HepG2 (cell line): Measurements from ENCODE around the gene ZFP90. TPM values are rescaled to one million over a fixed set of nuclear protein-coding genes. Genes with fewer than 3 reads are reported as not detected.

ENCODE experiments used
- FOXC1 ChIP-seq: sonication (generic); formaldehyde crosslinking; IDR thresholded peaks from 2 replicates; pipeline ENCODE4 v1.8.0; 2022; ENCODE audit warnings: mild to moderate bottlenecking, missing genetic modification reagents, borderline replicate concordance
- NR1H2 ChIP-seq: sonication (generic); formaldehyde crosslinking; IDR thresholded peaks from 2 replicates; pipeline ENCODE4 v1.8.1; 2022; ENCODE audit warnings: low read depth, missing genetic modification reagents, borderline replicate concordance
- PAX8 ChIP-seq: sonication (generic); formaldehyde crosslinking; IDR thresholded peaks from 2 replicates; pipeline ENCODE4 v1.8.0; 2022; ENCODE audit warnings: mild to moderate bottlenecking, missing genetic modification reagents, borderline replicate concordance
- ZFAT ChIP-seq: sonication (generic); formaldehyde crosslinking; conservative IDR thresholded peaks from 2 replicates; pipeline ENCODE4 v1.8.1; 2023; ENCODE audit warnings: missing genetic modification reagents, inconsistent platforms
- ZNF234 ChIP-seq: sonication (generic); formaldehyde crosslinking; conservative IDR thresholded peaks from 2 replicates; pipeline ENCODE4 v1.5.1; 2020; ENCODE audit warnings: mild to moderate bottlenecking, missing genetic modification reagents
- ZNF556 ChIP-seq: sonication (generic); formaldehyde crosslinking; IDR thresholded peaks from 2 replicates; pipeline ENCODE4 v1.4.0; 2020; ENCODE audit warnings: mild to moderate bottlenecking, missing genetic modification reagents, borderline replicate concordance
- ZNF816 ChIP-seq: sonication (generic); formaldehyde crosslinking; IDR thresholded peaks from 2 replicates; pipeline ENCODE4 v1.8.0; 2022; ENCODE audit warnings: missing genetic modification reagents, mild to moderate bottlenecking, borderline replicate concordance
- polyA plus RNA-seq, 8 experiments: library from polyadenylated mRNA; depleted of rRNA in 3 of 8; stranded (reverse) in 7 of 8; unstranded in 1 of 8; fragments of >200 nt; fragmentation: Illumina TruSeq in 4 of 8; extraction: Trizol in 4 of 8; gene quantifications; 2 replicates each; pipeline versions ENCODE4 v1.2.1 to v1.2.3, GENCODE V29; 2011 to 2016; ENCODE audit warnings: low read depth in 4 of 8, missing spikeins in 1 of 8, mixed read lengths in 1 of 8; ENCODE audit not compliant: insufficient read depth in 1 of 8
- total RNA-seq, 5 experiments: library from RNA; depleted of rRNA; stranded (reverse); fragments of >200 nt; fragmentation: Illumina TruSeq; extraction: Trizol; gene quantifications; 2 replicates each; pipeline ENCODE4 v1.2.3, GENCODE V29; 2016; ENCODE audit warnings: low read depth in 1 of 5
- TF ChIP-seq, protein P1 (sequence below): sonication (generic); formaldehyde crosslinking; IDR thresholded peaks from 2 replicates; pipeline ENCODE4 v1.5.1; 2020; ENCODE audit warnings: missing genetic modification reagents, mild to moderate bottlenecking, borderline replicate concordance
- TF ChIP-seq, protein P2 (sequence below): sonication (generic); formaldehyde crosslinking; IDR thresholded peaks from 2 replicates; pipeline ENCODE4 v1.8.1; 2023; ENCODE audit warnings: mild to moderate bottlenecking, missing genetic modification reagents
- TF ChIP-seq, protein P3 (sequence below): sonication (generic); formaldehyde crosslinking; IDR thresholded peaks from 2 replicates; pipeline ENCODE4 v1.9.0; 2021; ENCODE audit warnings: missing genetic modification reagents, borderline replicate concordance
- TF ChIP-seq, protein P4 (sequence below): sonication (generic); IDR thresholded peaks from 2 replicates; pipeline ENCODE4 v1.6.1; 2016; ENCODE audit warnings: low read depth, borderline replicate concordance

Gene ZFP90
- total and polyA plus RNA-seq, 2 of the 13 experiments (the other 11 are each of a cell fraction or from before 2014, with no cell fraction given): 17.6 to 18.9 TPM

DNA sequence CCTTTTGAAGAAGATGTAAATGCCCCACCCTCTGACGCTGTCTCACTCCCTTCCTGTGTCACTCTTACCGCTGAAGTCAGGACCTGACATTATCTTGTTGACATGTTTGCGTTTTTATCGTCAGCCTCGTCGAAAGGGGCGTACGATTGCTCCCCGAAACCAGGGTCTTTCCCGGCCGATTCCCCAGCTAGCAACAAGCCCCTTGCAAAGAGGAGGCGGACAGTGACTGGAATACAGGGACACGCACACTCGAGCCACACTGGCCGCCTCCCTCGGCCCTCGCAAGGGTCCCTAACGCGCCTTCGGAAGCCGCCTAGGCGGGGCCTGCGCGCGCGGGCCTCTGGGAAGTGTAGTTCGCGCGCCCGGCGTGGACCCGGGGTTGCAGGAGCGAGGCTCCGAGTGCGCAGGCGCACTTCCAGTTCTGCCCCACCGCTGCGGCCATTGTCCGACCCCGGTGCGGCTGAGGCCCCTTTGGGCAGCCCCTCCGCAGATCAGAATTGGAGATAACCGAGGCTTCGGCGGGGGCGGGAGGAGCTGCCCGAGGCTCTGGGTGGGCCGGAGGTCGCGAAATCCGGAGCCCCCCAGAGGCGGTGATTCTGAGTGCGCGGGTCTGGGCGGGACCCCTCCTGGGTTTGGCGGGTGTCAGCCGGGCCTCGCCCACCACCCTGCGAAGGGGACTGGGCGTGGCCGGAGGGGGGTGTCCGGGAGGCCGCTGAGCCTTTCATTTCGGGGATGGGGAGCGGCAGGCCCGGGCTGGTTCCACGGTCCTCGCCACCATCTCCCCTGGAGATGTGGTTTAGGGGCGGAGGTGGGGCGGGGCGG lies at the start of gene ZFP90 (continued):
- TF ChIP-seq FOXC1 (CRISPR knock-in tag) (no peak), ZNF556 (CRISPR knock-in tag) (no peak), PAX8 (CRISPR knock-in tag) (0 out of 2 replicates have a peak, but pooled peaks have one; percentile 77), ZNF816 (peak; percentile 57; the same call in 1 of the 2 replicates), NR1H2 (CRISPR knock-in tag) (0 out of 2 replicates have a peak, but pooled peaks have one; percentile 27), ZNF234 (CRISPR knock-in tag) (no peak), ZFAT (CRISPR knock-in tag) (0 out of 2 replicates have a peak, but pooled peaks have one; percentile 58)
- TF ChIP-seq, protein P1, sequence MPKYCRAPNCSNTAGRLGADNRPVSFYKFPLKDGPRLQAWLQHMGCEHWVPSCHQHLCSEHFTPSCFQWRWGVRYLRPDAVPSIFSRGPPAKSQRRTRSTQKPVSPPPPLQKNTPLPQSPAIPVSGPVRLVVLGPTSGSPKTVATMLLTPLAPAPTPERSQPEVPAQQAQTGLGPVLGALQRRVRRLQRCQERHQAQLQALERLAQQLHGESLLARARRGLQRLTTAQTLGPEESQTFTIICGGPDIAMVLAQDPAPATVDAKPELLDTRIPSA (CRISPR knock-in tag): peak; percentile 57; the same call in 1 of the 2 replicates
- TF ChIP-seq, protein P2, sequence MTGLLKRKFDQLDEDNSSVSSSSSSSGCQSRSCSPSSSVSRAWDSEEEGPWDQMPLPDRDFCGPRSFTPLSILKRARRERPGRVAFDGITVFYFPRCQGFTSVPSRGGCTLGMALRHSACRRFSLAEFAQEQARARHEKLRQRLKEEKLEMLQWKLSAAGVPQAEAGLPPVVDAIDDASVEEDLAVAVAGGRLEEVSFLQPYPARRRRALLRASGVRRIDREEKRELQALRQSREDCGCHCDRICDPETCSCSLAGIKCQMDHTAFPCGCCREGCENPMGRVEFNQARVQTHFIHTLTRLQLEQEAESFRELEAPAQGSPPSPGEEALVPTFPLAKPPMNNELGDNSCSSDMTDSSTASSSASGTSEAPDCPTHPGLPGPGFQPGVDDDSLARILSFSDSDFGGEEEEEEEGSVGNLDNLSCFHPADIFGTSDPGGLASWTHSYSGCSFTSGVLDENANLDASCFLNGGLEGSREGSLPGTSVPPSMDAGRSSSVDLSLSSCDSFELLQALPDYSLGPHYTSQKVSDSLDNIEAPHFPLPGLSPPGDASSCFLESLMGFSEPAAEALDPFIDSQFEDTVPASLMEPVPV (CRISPR knock-in tag): no peak; the same call in 1 of the 2 replicates
- TF ChIP-seq, protein P3, sequence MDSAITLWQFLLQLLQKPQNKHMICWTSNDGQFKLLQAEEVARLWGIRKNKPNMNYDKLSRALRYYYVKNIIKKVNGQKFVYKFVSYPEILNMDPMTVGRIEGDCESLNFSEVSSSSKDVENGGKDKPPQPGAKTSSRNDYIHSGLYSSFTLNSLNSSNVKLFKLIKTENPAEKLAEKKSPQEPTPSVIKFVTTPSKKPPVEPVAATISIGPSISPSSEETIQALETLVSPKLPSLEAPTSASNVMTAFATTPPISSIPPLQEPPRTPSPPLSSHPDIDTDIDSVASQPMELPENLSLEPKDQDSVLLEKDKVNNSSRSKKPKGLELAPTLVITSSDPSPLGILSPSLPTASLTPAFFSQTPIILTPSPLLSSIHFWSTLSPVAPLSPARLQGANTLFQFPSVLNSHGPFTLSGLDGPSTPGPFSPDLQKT (CRISPR knock-in tag): 0 out of 2 replicates have a peak, but pooled peaks have one; percentile 38
- TF ChIP-seq, protein P4, sequence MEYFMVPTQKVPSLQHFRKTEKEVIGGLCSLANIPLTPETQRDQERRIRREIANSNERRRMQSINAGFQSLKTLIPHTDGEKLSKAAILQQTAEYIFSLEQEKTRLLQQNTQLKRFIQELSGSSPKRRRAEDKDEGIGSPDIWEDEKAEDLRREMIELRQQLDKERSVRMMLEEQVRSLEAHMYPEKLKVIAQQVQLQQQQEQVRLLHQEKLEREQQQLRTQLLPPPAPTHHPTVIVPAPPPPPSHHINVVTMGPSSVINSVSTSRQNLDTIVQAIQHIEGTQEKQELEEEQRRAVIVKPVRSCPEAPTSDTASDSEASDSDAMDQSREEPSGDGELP: no peak
